Pancreas (tissue), 10 donors: ENCODE data around the gene KIF13A. TPM values are rescaled to one million over a fixed set of nuclear protein-coding genes. Genes with fewer than 3 reads are reported as not detected.
"Not testable (repeated sequence)": the region's sequence is repeated elsewhere in the genome, so short reads cannot be mapped to it uniquely, and the experiment has no call there.

ENCODE experiments used
- ATAC-seq, 4 donors: fragments of 200-7000 bp; cut with Tn5 transposase; one replicate each; pipeline versions ENCODE4 v1.8.0 to v1.9.1; 2020; ENCODE audit warnings: mild to moderate bottlenecking in 4 of 4, moderate library complexity in 4 of 4
- DNase-seq, 6 donors: peaks; one replicate each; pipeline ENCODE4 v3.0.0-alpha.2; 2020
- FAIRE-seq: peaks from 2 replicates; lab custom pipeline; 2012; peaks lifted over from hg19 to GRCh38; lab: Jason Lieb, UNC
- H3K27ac ChIP-seq, 4 donors: fragments of 200-600 bp; sonication (generic); 1 replicate in 3 of 4; 2 replicates in 1 of 4; pipeline versions ENCODE4 v1.5.0 to v1.8.0; 2020
- H3K27me3 ChIP-seq, 4 donors: fragments of 200-600 bp; one replicate each; pipeline ENCODE4 v1.8.0; 2021
- H3K36me3 ChIP-seq, 3 donors: fragments of 200-600 bp; sonication (generic) in 1 of 3; one replicate each; pipeline versions ENCODE4 v1.5.0 to v1.8.0; 2020 to 2021
- H3K4me1 ChIP-seq, 3 donors: fragments of 200-600 bp; one replicate each; pipeline ENCODE4 v1.8.0; 2021
- H3K4me3 ChIP-seq, 4 donors: fragments of 200-600 bp; sonication (generic) in 2 of 4; one replicate each; pipeline versions ENCODE4 v1.5.0 to v1.8.0; 2020 to 2021
- H3K9me3 ChIP-seq, 4 donors: fragments of 200-600 bp; one replicate each; pipeline ENCODE4 v1.8.0; 2021
- WGBS, 2 donors: extraction: QIAGEN DNeasy Blood & Tissue Kit; methylation state at CpG; one replicate each; pipeline ENCODE4 v1.1.7; 2013; 5-methylcytosine and 5-hydroxymethylcytosine counted together
- intact Hi-C, 3 donors: fragments of 100-400 bp; cut with DNase I; formaldehyde crosslinking; loops; one replicate each; pipeline versions ENCODE4 v1.11.1 to v1.14.2; 2022
- polyA plus RNA-seq, 2 donors: library from polyadenylated mRNA; stranded (reverse); fragments of 200-250 nt; gene quantifications; one replicate each; pipeline ENCODE4 v1.2.3, GENCODE V29; 2013
- total RNA-seq, 6 donors: library from RNA; stranded (reverse); fragmentation: NEBNext Ultra II Directional in 4 of 6; extraction: Animal tissue kit (Norgen Biotek cat#: 25700) in 4 of 6; gene quantifications; one replicate each; pipeline versions ENCODE4 v1.2.1 to v1.2.4, GENCODE V29; 2021 to 2023
- TF ChIP-seq, protein P1 (sequence below), 4 donors: fragments of 200-600 bp; sonication (generic) in 3 of 4; IDR thresholded peaks; one replicate each; pipeline versions ENCODE4 v1.5.0 to v1.8.0; 2021; ENCODE audit warnings: antibody characterized with exemption in 4 of 4
- donor health status: healthy with polysubstance abuse.
- donor health status: DM: no; HTN: no; CAD: no; lungs with moderate emphysema.
- donor health status: DM: no; HTN: no; CAD: no.
- donor health status: control.
- donor health status: control.
- donor health status: Bipolar disorder and iron deficiency.
- donor health status: DM: yes; HTN: yes; CAD: no.
- donor health status: DM: no; HTN: no; CAD: no.
- donor health status: DM: no; HTN: no; CAD: no.
- donor health status: DM: yes; HTN: yes; CAD: no.

Gene KIF13A
- total and polyA plus RNA-seq, 8 donors = 7.3 to 18.1 (median 12.5) TPM

DNA sequence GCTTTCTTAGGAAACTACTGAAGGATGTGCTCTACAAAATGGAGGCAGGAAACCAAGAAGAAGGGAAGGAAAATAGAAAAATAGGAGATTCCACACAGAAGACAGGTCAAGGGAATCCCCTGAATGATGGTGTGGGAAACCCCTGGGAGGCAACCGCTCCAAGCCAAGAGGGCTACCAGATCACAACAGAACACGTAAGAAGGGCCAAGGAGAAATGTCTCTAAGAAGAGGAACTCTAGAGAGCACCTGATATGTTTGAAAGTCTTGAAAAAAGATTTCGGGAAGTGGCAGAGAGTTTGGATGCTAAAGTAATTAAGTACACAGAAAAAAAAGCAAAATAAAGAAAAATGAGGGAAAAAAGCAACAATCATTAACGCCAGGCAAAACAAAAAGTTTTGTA lies 7.1 kb downstream of the KIF13A start:
- FAIRE-seq = no peak
- ATAC-seq = no peak
- DNase-seq = no peak
- H3K36me3 ChIP-seq = no peaks in the 10 kb centered on the region
- H3K9me3 ChIP-seq = no peaks in the 10 kb centered on the region
- TF ChIP-seq, protein P1, sequence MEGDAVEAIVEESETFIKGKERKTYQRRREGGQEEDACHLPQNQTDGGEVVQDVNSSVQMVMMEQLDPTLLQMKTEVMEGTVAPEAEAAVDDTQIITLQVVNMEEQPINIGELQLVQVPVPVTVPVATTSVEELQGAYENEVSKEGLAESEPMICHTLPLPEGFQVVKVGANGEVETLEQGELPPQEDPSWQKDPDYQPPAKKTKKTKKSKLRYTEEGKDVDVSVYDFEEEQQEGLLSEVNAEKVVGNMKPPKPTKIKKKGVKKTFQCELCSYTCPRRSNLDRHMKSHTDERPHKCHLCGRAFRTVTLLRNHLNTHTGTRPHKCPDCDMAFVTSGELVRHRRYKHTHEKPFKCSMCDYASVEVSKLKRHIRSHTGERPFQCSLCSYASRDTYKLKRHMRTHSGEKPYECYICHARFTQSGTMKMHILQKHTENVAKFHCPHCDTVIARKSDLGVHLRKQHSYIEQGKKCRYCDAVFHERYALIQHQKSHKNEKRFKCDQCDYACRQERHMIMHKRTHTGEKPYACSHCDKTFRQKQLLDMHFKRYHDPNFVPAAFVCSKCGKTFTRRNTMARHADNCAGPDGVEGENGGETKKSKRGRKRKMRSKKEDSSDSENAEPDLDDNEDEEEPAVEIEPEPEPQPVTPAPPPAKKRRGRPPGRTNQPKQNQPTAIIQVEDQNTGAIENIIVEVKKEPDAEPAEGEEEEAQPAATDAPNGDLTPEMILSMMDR (IDR thresholded peaks at IDR 0.05) = no peak
- no peaks in the 10 kb centered on the region for H3K4me1 ChIP-seq
- no peak overlapping the region for H3K4me3 ChIP-seq
- intact Hi-C loops = no loop called here
- H3K27ac ChIP-seq = no peak overlapping the region
- H3K27me3 ChIP-seq = no peaks in the 10 kb centered on the region
- WGBS, 2 donors = 84 to 87% methylated on average over 4 of the region's 4 CpGs

DNA sequence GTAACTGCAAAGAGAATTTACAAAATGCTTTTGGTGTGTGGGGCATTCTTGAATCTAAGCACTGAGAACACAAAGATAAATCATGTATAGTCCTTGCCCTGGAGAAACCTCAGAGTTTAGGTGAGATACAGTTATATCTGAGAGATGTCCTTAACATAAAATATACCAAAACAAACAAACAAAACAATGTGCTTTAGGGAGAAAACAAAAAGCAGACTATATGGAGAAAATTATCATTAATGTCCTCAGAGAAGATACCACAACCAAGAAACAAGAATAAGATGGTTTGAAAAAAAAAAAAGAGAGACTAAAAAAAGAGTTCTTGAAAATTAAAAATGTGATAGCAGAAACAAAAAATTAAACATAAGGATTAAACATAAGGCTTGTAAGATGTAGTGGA lies 8.0 kb downstream of the KIF13A start:
- FAIRE-seq (no peak), ATAC-seq (no peak), DNase-seq (no peak)
- no peak overlapping the region for H3K4me3 ChIP-seq
- H3K27ac ChIP-seq = no peak overlapping the region
- TF ChIP-seq, protein P1 (IDR thresholded peaks at IDR 0.05) = no peak
- H3K27me3 ChIP-seq = no peaks in the 10 kb centered on the region
- no peaks in the 10 kb centered on the region for H3K4me1 ChIP-seq
- no peaks in the 10 kb centered on the region for H3K9me3 ChIP-seq
- H3K36me3 ChIP-seq = no peaks in the 10 kb centered on the region
- intact Hi-C loops = no loop called here

DNA sequence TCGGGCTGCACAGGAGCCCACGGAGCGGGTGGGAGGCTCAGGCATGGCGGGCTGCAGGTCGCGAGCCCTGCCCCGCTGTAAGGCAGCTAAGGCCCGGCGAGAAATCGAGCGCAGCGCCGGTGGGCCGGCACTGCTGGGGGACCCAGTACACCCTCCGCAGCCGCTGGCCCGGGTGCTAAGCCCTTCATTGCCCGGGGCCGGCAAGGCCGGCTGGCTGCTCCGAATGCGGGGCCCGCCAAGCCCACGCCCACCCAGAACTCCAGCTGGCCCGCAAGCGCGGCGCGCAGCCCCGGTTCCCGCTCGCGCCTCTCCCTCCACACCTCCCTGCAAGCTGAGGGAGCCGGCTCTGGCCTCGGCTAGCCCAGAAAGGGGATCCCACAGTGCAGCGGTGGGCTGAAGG lies 11.2 kb downstream of the KIF13A start:
- FAIRE-seq, H3K27ac ChIP-seq, ATAC-seq, H3K4me1 ChIP-seq, H3K9me3 ChIP-seq, DNase-seq, H3K27me3 ChIP-seq, intact Hi-C loops, H3K36me3 ChIP-seq, H3K4me3 ChIP-seq: not testable (repeated sequence)
- WGBS, 2 donors = 97 to 98% methylated on average over 24 to 36 of the region's 36 CpGs

DNA sequence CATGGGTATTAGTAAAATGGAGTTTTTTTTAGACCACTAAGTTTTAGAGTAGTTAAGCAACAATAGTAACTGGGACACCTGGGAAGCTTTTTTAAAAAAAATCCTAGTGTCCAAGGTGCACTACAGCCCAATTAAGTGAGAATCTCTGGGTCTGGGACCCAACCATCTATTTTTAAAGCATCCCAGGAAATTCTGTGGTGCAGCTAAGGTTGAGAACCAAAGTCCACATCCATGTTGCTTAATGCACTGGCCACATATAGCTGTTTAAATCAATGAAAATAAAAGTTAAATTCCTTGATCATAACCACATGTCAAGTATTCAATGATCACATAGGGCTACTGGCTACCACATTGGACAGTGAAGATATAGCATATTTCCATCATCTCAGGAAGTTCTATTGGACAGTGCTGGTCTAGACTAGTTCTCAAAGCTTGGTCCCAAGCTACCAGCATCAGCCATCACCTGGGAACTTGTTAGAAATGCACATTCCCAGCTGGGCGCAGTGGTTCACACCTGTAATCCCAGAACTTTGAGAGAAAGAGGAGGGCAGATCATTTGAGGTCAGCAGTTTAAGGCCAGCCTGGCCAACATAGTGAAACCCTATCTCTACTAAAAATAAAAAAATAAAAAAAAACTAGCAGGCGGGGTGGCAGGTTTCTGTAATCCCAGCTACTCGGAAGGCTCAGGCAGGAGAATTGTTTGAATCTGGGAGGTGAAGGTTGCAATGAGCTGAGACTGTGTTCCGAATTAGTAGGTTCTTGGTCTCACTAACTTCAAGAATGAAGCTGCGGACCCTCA lies 12.7 kb downstream of the KIF13A start:
- TF ChIP-seq, protein P1 (IDR thresholded peaks at IDR 0.05) = no peak
- no peak for DNase-seq

DNA sequence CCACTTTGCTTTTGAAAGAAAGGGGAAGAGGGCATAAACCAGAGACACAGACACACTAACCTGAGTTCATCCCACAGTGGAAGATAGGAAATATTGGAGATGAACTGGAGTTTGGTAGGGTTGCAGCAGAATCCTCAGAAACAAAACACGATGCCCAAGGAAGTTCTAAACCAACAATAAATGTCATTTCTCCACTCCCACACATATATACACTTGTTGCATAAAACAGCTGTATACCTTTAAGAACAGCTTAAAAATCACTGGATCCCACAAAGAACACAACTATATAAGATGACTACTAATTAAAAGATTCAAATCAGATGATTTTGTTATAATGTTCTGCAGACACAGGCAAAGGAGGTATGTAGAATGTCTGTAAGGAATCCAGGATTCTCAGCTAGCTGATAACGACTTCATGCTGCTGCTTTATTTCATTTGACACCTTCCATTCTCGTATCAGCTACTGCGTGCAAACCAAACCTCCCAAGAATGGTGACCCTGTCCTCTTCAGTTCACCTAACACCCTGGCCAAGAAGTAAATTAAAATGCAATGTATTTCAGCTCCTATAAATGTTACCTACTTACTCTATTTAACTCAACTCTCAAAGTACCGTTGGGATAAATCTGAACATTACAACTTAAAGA lies 14.3 kb downstream of the KIF13A start:
- H3K4me3 ChIP-seq = no peak overlapping the region
- TF ChIP-seq, protein P1 (IDR thresholded peaks at IDR 0.05) = no peak
- no peak for ATAC-seq
- H3K36me3 ChIP-seq = no peaks in the 10 kb centered on the region
- no peak for FAIRE-seq
- intact Hi-C loops = no loop called here
- no peaks in the 10 kb centered on the region for H3K9me3 ChIP-seq
- H3K4me1 ChIP-seq = no peaks in the 10 kb centered on the region
- DNase-seq = no peak
- H3K27me3 ChIP-seq = no peaks in the 10 kb centered on the region
- 78 to 80% methylated on average over 5 of the region's 5 CpGs for WGBS, 2 donors
- no peak overlapping the region for H3K27ac ChIP-seq

More for the DNA sequence above, 12.7 kb downstream of the KIF13A start:
- no peaks in the 10 kb centered on the region for H3K36me3 ChIP-seq
- FAIRE-seq (no peak), ATAC-seq (no peak)
- H3K4me3 ChIP-seq = no peak overlapping the region
- no peaks in the 10 kb centered on the region for H3K27me3 ChIP-seq
- intact Hi-C loops = no loop called here
- no peaks in the 10 kb centered on the region for H3K9me3 ChIP-seq
- H3K27ac ChIP-seq = no peak overlapping the region
- WGBS, 2 donors = 96 to 98% methylated on average over 5 of the region's 5 CpGs
- no peaks in the 10 kb centered on the region for H3K4me1 ChIP-seq
